ENCODE measurements around the gene CHMP2B. TPM values are rescaled to one million over a fixed set of nuclear protein-coding genes. Genes with fewer than 3 reads are reported as not detected.

Gene CHMP2B
- total and polyA plus RNA-seq, 2 experiments from 2014 or later = 45.1 to 130 TPM

DNA sequence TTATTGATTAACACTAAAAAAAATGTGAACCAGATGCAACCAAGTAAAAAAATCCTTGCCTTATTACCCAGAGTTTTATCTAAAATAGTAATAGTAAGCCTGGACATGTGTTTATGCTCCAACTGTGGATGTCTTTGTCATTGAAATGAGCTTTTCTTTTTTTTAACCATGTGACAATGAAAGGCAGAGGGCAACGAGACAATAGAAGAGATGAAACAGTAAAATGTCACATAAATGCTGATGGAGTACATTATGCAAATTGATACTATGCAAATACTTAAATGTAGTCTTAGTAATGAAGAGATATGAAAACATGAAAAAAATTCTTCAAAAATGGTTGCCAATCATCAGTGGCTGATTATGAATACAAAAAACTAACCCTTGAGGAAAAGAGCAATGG, 20.5 kb upstream of the CHMP2B start:
- H4K20me1 ChIP-seq (replicated peaks; ENCODE audit: insufficient read depth) = no peaks in the 10 kb centered on the region
- no peaks in the 10 kb centered on the region for H3K79me2 ChIP-seq (replicated peaks; ENCODE audit: insufficient read depth)
- H3K4me2 ChIP-seq = no peak overlapping the region
- H3K4me1 ChIP-seq (ENCODE audit: insufficient read depth) = peaks cover 7% of the 10 kb centered on the region; the same call in 1 of the 2 replicates
- no peak overlapping the region for H3K4me3 ChIP-seq
- TF ChIP-seq JUNB (IDR thresholded peaks at IDR 0.05; ENCODE audit: unreplicated experiment) (no peak), ZNF331 (CRISPR knock-in tag; IDR thresholded peaks at IDR 0.05; ENCODE audit: low read depth) (no peak), EZH2phosphoT487 (IDR thresholded peaks at IDR 0.05; ENCODE audit: unreplicated experiment) (no peak), EZH2 (IDR thresholded peaks at IDR 0.05; ENCODE audit: low read depth, unreplicated experiment) (no peak), NANOG (IDR thresholded peaks at IDR 0.05; ENCODE audit: borderline replicate concordance) (no peak), CREB1 (CRISPR knock-in tag; IDR thresholded peaks at IDR 0.05; ENCODE audit: low read depth) (no peak), ZNF114 (CRISPR knock-in tag; IDR thresholded peaks at IDR 0.05) (no peak), POLR2AphosphoS5 (IDR thresholded peaks at IDR 0.05; ENCODE audit: low read depth) (no peak), STAT1 (IDR thresholded peaks at IDR 0.05; ENCODE audit: unreplicated experiment) (no peak)
- TF ChIP-seq, protein P1, sequence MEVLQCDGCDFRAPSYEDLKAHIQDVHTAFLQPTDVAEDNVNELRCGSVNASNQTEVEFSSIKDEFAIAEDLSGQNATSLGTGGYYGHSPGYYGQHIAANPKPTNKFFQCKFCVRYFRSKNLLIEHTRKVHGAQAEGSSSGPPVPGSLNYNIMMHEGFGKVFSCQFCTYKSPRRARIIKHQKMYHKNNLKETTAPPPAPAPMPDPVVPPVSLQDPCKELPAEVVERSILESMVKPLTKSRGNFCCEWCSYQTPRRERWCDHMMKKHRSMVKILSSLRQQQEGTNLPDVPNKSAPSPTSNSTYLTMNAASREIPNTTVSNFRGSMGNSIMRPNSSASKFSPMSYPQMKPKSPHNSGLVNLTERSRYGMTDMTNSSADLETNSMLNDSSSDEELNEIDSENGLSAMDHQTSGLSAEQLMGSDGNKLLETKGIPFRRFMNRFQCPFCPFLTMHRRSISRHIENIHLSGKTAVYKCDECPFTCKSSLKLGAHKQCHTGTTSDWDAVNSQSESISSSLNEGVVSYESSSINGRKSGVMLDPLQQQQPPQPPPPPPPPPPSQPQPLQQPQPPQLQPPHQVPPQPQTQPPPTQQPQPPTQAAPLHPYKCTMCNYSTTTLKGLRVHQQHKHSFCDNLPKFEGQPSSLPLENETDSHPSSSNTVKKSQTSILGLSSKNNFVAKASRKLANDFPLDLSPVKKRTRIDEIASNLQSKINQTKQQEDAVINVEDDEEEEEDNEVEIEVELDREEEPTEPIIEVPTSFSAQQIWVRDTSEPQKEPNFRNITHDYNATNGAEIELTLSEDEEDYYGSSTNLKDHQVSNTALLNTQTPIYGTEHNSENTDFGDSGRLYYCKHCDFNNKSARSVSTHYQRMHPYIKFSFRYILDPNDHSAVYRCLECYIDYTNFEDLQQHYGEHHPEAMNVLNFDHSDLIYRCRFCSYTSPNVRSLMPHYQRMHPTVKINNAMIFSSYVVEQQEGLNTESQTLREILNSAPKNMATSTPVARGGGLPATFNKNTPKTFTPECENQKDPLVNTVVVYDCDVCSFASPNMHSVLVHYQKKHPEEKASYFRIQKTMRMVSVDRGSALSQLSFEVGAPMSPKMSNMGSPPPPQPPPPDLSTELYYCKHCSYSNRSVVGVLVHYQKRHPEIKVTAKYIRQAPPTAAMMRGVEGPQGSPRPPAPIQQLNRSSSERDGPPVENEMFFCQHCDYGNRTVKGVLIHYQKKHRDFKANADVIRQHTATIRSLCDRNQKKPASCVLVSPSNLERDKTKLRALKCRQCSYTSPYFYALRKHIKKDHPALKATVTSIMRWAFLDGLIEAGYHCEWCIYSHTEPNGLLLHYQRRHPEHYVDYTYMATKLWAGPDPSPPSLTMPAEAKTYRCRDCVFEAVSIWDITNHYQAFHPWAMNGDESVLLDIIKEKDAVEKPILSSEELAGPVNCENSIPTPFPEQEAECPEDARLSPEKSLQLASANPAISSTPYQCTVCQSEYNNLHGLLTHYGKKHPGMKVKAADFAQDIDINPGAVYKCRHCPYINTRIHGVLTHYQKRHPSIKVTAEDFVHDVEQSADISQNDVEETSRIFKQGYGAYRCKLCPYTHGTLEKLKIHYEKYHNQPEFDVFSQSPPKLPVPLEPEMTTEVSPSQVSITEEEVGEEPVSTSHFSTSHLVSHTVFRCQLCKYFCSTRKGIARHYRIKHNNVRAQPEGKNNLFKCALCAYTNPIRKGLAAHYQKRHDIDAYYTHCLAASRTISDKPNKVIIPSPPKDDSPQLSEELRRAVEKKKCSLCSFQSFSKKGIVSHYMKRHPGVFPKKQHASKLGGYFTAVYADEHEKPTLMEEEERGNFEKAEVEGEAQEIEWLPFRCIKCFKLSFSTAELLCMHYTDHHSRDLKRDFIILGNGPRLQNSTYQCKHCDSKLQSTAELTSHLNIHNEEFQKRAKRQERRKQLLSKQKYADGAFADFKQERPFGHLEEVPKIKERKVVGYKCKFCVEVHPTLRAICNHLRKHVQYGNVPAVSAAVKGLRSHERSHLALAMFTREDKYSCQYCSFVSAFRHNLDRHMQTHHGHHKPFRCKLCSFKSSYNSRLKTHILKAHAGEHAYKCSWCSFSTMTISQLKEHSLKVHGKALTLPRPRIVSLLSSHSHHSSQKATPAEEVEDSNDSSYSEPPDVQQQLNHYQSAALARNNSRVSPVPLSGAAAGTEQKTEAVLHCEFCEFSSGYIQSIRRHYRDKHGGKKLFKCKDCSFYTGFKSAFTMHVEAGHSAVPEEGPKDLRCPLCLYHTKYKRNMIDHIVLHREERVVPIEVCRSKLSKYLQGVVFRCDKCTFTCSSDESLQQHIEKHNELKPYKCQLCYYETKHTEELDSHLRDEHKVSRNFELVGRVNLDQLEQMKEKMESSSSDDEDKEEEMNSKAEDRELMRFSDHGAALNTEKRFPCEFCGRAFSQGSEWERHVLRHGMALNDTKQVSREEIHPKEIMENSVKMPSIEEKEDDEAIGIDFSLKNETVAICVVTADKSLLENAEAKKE (CRISPR knock-in tag; IDR thresholded peaks at IDR 0.05) = no peak
- TF ChIP-seq, protein P2, sequence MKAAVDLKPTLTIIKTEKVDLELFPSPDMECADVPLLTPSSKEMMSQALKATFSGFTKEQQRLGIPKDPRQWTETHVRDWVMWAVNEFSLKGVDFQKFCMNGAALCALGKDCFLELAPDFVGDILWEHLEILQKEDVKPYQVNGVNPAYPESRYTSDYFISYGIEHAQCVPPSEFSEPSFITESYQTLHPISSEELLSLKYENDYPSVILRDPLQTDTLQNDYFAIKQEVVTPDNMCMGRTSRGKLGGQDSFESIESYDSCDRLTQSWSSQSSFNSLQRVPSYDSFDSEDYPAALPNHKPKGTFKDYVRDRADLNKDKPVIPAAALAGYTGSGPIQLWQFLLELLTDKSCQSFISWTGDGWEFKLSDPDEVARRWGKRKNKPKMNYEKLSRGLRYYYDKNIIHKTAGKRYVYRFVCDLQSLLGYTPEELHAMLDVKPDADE (IDR thresholded peaks at IDR 0.05) = no peak
- TF ChIP-seq, protein P3, sequence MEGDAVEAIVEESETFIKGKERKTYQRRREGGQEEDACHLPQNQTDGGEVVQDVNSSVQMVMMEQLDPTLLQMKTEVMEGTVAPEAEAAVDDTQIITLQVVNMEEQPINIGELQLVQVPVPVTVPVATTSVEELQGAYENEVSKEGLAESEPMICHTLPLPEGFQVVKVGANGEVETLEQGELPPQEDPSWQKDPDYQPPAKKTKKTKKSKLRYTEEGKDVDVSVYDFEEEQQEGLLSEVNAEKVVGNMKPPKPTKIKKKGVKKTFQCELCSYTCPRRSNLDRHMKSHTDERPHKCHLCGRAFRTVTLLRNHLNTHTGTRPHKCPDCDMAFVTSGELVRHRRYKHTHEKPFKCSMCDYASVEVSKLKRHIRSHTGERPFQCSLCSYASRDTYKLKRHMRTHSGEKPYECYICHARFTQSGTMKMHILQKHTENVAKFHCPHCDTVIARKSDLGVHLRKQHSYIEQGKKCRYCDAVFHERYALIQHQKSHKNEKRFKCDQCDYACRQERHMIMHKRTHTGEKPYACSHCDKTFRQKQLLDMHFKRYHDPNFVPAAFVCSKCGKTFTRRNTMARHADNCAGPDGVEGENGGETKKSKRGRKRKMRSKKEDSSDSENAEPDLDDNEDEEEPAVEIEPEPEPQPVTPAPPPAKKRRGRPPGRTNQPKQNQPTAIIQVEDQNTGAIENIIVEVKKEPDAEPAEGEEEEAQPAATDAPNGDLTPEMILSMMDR (conservative IDR thresholded peaks at IDR 0.05; ENCODE audit: low read depth in 2 of 2) = no peak
- TF ChIP-seq, protein P4, sequence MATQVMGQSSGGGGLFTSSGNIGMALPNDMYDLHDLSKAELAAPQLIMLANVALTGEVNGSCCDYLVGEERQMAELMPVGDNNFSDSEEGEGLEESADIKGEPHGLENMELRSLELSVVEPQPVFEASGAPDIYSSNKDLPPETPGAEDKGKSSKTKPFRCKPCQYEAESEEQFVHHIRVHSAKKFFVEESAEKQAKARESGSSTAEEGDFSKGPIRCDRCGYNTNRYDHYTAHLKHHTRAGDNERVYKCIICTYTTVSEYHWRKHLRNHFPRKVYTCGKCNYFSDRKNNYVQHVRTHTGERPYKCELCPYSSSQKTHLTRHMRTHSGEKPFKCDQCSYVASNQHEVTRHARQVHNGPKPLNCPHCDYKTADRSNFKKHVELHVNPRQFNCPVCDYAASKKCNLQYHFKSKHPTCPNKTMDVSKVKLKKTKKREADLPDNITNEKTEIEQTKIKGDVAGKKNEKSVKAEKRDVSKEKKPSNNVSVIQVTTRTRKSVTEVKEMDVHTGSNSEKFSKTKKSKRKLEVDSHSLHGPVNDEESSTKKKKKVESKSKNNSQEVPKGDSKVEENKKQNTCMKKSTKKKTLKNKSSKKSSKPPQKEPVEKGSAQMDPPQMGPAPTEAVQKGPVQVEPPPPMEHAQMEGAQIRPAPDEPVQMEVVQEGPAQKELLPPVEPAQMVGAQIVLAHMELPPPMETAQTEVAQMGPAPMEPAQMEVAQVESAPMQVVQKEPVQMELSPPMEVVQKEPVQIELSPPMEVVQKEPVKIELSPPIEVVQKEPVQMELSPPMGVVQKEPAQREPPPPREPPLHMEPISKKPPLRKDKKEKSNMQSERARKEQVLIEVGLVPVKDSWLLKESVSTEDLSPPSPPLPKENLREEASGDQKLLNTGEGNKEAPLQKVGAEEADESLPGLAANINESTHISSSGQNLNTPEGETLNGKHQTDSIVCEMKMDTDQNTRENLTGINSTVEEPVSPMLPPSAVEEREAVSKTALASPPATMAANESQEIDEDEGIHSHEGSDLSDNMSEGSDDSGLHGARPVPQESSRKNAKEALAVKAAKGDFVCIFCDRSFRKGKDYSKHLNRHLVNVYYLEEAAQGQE (IDR thresholded peaks at IDR 0.05; ENCODE audit: unreplicated experiment) = no peak
- H3K27ac ChIP-seq (ENCODE audit: low read depth) = no peak overlapping the region
- H2AFZ ChIP-seq = no peak overlapping the region
- H3K27me3 Mint-ChIP-seq (ENCODE audit: insufficient read depth, low read depth, poor library complexity) = no peaks in the 10 kb centered on the region
- H3K9me3 Mint-ChIP-seq = no peaks in the 10 kb centered on the region
- H3K9me2 ChIP-seq (ENCODE audit: insufficient read depth) = no peaks in the 10 kb centered on the region
- H3F3A ChIP-seq (replicated peaks; ENCODE audit: low read depth) = no peaks in the 10 kb centered on the region
- H3K27me3 ChIP-seq (ENCODE audit: insufficient read depth) = no peaks in the 10 kb centered on the region
- no peaks in the 10 kb centered on the region for H3K36me3 ChIP-seq (ENCODE audit: insufficient read depth)
- H3K4me1 Mint-ChIP-seq = peaks cover 12% of the 10 kb centered on the region; the same call in 2 of the 3 replicates
- no peak overlapping the region for H3K27ac Mint-ChIP-seq
- ATAC-seq (no peak), DNase-seq (ENCODE audit: low spot score) (no peak)
- no peak overlapping the region for H3K4me3 Mint-ChIP-seq
- no peaks in the 10 kb centered on the region for H3K36me3 Mint-ChIP-seq (ENCODE audit: low read depth)
